ENCODE data around the gene EMB.
"Not testable (repeated sequence)": the region's sequence is repeated elsewhere in the genome, so short reads cannot be mapped to it uniquely, and the experiment has no call there.

Gene EMB

GRCh38 chr5:50420343-50420935, 20.6 kb downstream of the EMB start:
- DNase-seq: no peak

GRCh38 chr5:50419656-50420055, 21.4 kb downstream of the EMB start:
- not testable (repeated sequence) for DNase-seq

GRCh38 chr5:50416637-50417036, 24.5 kb downstream of the EMB start:
- DNase-seq: not testable (repeated sequence)

GRCh38 chr5:50415912-50416311, 25.2 kb downstream of the EMB start:
- no peak for DNase-seq

GRCh38 chr5:50410932-50411331, 30.2 kb downstream of the EMB start:
- DNase-seq: not testable (repeated sequence)

- DNase-seq: no peak
Observed at GRCh38 chr5:50406877-50407276, 34.2 kb downstream of the EMB start.

GRCh38 chr5:50401336-50401735, 39.8 kb downstream of the EMB start:
- DNase-seq: no peak

- not testable (repeated sequence) for DNase-seq
Observed at GRCh38 chr5:50393925-50394609, 47.0 kb downstream of the EMB start.

GRCh38 chr5:50392289-50392688, 48.8 kb downstream of the EMB start:
- DNase-seq: not testable (repeated sequence)

GRCh38 chr5:50384381-50384780, 56.7 kb downstream of the EMB start:
- not testable (repeated sequence) for DNase-seq

GRCh38 chr5:50376696-50377095, 64.4 kb downstream of the EMB start:
- not testable (repeated sequence) for DNase-seq

GRCh38 chr5:50369287-50370033, 71.6 kb downstream of the EMB start:
- DNase-seq: not testable (repeated sequence)

- DNase-seq: no peak
Observed at GRCh38 chr5:50365426-50366251, 75.4 kb downstream of the EMB start.

- DNase-seq: not testable (repeated sequence)
Observed at GRCh38 chr5:50364535-50365309, 76.4 kb downstream of the EMB start.

- no peak for DNase-seq
Observed at GRCh38 chr5:50359187-50359586, 81.9 kb downstream of the EMB start.

GRCh38 chr5:50352382-50352781, 88.7 kb downstream of the EMB start:
- DNase-seq: no peak

All from COR-L47 (cell line).